ENCODE measurements around the gene CBR3.

DNA sequence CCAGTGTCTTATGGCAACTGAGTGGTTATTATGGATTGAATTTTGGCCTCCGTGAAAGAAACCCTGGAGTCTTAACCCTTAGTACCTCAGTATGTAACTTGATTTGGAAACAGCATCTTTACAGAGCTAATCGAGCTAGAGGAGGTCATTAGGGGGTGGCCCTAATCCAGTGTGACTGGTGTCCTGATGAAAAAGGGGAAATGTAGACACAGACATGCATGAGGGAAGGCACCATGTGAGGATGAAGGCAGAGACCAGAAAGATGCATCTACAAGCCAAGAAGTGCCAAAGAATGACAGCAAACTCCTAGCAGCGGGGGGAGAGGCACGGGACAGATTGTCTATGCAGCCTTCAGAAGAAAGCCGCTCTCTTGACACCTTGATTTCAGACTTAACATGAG is 36.5 kb downstream of the CBR3 start:
- TF ChIP-seq ZNF184 (CRISPR knock-in tag; IDR thresholded peaks at IDR 0.05): no peak
- TF ChIP-seq KDM4B (IDR thresholded peaks at IDR 0.05; ENCODE audit: borderline replicate concordance in 2 of 2, low read depth in 1 of 2): no peak
- no peak for TF ChIP-seq SMARCC2 (IDR thresholded peaks at IDR 0.05; ENCODE audit: low read depth)
- TF ChIP-seq, protein P1, sequence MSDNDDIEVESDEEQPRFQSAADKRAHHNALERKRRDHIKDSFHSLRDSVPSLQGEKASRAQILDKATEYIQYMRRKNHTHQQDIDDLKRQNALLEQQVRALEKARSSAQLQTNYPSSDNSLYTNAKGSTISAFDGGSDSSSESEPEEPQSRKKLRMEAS (CRISPR knock-in tag; IDR thresholded peaks at IDR 0.05): no peak
- TF ChIP-seq YY1 (IDR thresholded peaks at IDR 0.05; ENCODE audit: borderline replicate concordance in 1 of 3, control insufficient read depth in 1 of 3, extremely low read depth in 1 of 3, insufficient read depth in 3 of 3, insufficient read length in 1 of 3, insufficient replicate concordance in 2 of 3, low read depth in 1 of 3, low read length in 2 of 3): no peak
- TF ChIP-seq, protein P2, sequence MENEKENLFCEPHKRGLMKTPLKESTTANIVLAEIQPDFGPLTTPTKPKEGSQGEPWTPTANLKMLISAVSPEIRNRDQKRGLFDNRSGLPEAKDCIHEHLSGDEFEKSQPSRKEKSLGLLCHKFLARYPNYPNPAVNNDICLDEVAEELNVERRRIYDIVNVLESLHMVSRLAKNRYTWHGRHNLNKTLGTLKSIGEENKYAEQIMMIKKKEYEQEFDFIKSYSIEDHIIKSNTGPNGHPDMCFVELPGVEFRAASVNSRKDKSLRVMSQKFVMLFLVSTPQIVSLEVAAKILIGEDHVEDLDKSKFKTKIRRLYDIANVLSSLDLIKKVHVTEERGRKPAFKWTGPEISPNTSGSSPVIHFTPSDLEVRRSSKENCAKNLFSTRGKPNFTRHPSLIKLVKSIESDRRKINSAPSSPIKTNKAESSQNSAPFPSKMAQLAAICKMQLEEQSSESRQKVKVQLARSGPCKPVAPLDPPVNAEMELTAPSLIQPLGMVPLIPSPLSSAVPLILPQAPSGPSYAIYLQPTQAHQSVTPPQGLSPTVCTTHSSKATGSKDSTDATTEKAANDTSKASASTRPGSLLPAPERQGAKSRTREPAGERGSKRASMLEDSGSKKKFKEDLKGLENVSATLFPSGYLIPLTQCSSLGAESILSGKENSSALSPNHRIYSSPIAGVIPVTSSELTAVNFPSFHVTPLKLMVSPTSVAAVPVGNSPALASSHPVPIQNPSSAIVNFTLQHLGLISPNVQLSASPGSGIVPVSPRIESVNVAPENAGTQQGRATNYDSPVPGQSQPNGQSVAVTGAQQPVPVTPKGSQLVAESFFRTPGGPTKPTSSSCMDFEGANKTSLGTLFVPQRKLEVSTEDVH (IDR thresholded peaks at IDR 0.05; ENCODE audit: low read depth, partially characterized antibody): no peak
- no peak for TF ChIP-seq ESRRA (IDR thresholded peaks at IDR 0.05; ENCODE audit: borderline replicate concordance, low read depth)
- no peak for TF ChIP-seq FOSL1 (tag; conservative IDR thresholded peaks at IDR 0.05)
- no peak for TF ChIP-seq TARDBP (IDR thresholded peaks at IDR 0.05)
- TF ChIP-seq, protein P3, sequence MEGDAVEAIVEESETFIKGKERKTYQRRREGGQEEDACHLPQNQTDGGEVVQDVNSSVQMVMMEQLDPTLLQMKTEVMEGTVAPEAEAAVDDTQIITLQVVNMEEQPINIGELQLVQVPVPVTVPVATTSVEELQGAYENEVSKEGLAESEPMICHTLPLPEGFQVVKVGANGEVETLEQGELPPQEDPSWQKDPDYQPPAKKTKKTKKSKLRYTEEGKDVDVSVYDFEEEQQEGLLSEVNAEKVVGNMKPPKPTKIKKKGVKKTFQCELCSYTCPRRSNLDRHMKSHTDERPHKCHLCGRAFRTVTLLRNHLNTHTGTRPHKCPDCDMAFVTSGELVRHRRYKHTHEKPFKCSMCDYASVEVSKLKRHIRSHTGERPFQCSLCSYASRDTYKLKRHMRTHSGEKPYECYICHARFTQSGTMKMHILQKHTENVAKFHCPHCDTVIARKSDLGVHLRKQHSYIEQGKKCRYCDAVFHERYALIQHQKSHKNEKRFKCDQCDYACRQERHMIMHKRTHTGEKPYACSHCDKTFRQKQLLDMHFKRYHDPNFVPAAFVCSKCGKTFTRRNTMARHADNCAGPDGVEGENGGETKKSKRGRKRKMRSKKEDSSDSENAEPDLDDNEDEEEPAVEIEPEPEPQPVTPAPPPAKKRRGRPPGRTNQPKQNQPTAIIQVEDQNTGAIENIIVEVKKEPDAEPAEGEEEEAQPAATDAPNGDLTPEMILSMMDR (IDR thresholded peaks at IDR 0.05 in 2 of 3, conservative IDR thresholded peaks at IDR 0.05 in 1 of 3; ENCODE audit: insufficient read depth in 2 of 3, low read depth in 1 of 3, low read length in 3 of 3): no peak

Measured in K562 (cell line).